Breast epithelium (tissue), 3 donors: ENCODE results near the gene CTNNA1.

Source experiments
- POLR2A ChIP-seq: fragments of 450-650 bp; IDR thresholded peaks from one replicate; pipeline ENCODE4 v1.6.1; 2016; ENCODE audit warnings: antibody characterized with exemption, mild to moderate bottlenecking, moderate library complexity
- POLR2AphosphoS5 ChIP-seq, 3 donors: sonication (generic); formaldehyde crosslinking; IDR thresholded peaks; one replicate each; pipeline ENCODE4 v1.6.1; 2017; ENCODE audit warnings: antibody characterized with exemption in 3 of 3
- TF ChIP-seq, protein P1 (sequence below), 3 donors: fragments of 450-650 bp; IDR thresholded peaks; one replicate each; pipeline ENCODE4 v1.5.1; 2016 to 2017; ENCODE audit warnings: antibody characterized with exemption in 3 of 3, mild to moderate bottlenecking in 3 of 3, moderate library complexity in 3 of 3

- TF ChIP-seq, protein P1, sequence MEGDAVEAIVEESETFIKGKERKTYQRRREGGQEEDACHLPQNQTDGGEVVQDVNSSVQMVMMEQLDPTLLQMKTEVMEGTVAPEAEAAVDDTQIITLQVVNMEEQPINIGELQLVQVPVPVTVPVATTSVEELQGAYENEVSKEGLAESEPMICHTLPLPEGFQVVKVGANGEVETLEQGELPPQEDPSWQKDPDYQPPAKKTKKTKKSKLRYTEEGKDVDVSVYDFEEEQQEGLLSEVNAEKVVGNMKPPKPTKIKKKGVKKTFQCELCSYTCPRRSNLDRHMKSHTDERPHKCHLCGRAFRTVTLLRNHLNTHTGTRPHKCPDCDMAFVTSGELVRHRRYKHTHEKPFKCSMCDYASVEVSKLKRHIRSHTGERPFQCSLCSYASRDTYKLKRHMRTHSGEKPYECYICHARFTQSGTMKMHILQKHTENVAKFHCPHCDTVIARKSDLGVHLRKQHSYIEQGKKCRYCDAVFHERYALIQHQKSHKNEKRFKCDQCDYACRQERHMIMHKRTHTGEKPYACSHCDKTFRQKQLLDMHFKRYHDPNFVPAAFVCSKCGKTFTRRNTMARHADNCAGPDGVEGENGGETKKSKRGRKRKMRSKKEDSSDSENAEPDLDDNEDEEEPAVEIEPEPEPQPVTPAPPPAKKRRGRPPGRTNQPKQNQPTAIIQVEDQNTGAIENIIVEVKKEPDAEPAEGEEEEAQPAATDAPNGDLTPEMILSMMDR (IDR thresholded peaks at IDR 0.05) = no peak
- TF ChIP-seq POLR2A (no peak), POLR2AphosphoS5 (IDR thresholded peaks at IDR 0.05) (no peak)
These were observed 208.5 kb downstream of the CTNNA1 start for GRCh38 chr5:138961729-138962128.
